ENCODE data around the gene GHR.

Gene GHR

DNA sequence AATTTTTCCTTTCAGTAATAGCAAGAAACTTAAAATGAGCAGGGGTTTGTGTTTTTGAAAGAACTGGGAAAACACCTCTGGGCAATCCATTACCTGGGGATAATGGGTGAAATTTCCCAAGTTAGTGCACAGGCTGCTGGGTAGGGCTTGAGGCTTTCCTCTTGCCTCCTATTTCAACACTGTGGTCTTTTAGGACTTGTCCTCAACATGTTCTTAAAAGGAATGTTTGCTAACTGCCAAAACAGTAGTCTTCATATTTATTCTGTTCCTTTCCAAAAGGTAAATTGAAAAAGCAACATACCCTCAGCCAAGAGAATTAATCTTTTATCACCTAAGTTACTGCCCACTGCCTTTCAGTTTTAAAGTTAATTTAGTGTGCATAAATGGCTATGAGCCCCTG, 175.1 kb downstream of the GHR start:
- DNase-seq: no peak
- no peaks in the 10 kb centered on the region for H3K27me3 ChIP-seq (replicated peaks)
- H3K36me3 ChIP-seq (replicated peaks): no peaks in the 10 kb centered on the region
- TF ChIP-seq, protein P1, sequence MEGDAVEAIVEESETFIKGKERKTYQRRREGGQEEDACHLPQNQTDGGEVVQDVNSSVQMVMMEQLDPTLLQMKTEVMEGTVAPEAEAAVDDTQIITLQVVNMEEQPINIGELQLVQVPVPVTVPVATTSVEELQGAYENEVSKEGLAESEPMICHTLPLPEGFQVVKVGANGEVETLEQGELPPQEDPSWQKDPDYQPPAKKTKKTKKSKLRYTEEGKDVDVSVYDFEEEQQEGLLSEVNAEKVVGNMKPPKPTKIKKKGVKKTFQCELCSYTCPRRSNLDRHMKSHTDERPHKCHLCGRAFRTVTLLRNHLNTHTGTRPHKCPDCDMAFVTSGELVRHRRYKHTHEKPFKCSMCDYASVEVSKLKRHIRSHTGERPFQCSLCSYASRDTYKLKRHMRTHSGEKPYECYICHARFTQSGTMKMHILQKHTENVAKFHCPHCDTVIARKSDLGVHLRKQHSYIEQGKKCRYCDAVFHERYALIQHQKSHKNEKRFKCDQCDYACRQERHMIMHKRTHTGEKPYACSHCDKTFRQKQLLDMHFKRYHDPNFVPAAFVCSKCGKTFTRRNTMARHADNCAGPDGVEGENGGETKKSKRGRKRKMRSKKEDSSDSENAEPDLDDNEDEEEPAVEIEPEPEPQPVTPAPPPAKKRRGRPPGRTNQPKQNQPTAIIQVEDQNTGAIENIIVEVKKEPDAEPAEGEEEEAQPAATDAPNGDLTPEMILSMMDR (IDR thresholded peaks at IDR 0.05; ENCODE audit: low read depth, low read length, missing control alignments): no peak
- H3K4me3 ChIP-seq (ENCODE audit: low read depth, low read length): no peak overlapping the region
- H3K27ac ChIP-seq: no peak overlapping the region
- in situ Hi-C loops (cut with HindIII; ENCODE audit: low pct_ligation_motif_present, low sequenced_read_pairs): no loop called here

DNA sequence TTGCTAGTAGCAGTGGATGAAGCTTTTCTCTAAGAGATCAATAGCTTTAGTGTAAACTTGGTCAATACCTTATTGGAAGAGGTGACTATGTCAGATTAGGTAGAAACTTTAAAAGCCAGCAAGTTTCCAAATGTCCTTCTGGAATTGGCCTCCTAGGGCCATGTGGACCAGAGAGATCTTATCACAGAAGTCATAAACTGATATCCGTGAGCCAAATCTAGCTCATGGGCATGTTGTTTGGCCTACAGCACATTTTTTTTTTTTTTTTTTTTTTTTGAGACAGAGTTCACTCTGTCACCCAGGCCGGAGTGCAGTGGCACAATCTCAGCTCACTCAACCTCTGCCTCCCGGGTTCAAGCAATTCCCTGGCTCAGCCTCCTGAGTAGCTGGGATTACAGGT, 175.9 kb downstream of the GHR start:
- TF ChIP-seq, protein P1 (IDR thresholded peaks at IDR 0.05; ENCODE audit: low read depth, low read length, missing control alignments): no peak
- in situ Hi-C loops (cut with HindIII; ENCODE audit: low pct_ligation_motif_present, low sequenced_read_pairs): no loop called here
- no peak for DNase-seq
- Histone ChIP-seq H3K27me3 (replicated peaks) (no peaks in the 10 kb centered on the region), H3K27ac (no peak overlapping the region), H3K4me3 (ENCODE audit: low read depth, low read length) (no peak overlapping the region), H3K36me3 (replicated peaks) (no peaks in the 10 kb centered on the region)

DNA sequence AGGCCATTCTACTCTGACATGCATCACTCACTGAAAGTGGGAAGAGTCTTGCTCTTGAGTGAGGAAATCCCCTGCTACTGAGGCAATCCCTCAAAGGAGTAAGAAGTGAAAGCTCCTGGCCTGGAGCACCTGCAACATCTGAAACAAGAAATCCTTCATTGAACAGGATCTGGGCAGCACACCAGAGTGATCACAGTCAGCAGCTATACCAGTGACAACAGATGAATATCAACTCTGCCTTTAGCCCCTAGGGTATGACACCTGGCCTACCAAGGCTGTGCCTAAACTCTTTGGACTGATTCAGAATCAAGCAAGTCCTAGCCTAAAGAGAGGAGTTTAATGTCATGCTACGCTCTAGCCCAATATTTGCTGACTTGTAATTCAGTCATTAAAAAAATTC, 177.2 kb downstream of the GHR start:
- Histone ChIP-seq H3K27ac (no peak overlapping the region), H3K4me3 (ENCODE audit: low read depth, low read length) (no peak overlapping the region), H3K36me3 (replicated peaks) (no peaks in the 10 kb centered on the region), H3K27me3 (replicated peaks) (no peaks in the 10 kb centered on the region)
- no peak for DNase-seq
- TF ChIP-seq, protein P1 (IDR thresholded peaks at IDR 0.05; ENCODE audit: low read depth, low read length, missing control alignments): no peak
- in situ Hi-C loops (cut with HindIII; ENCODE audit: low pct_ligation_motif_present, low sequenced_read_pairs): no loop called here

DNA sequence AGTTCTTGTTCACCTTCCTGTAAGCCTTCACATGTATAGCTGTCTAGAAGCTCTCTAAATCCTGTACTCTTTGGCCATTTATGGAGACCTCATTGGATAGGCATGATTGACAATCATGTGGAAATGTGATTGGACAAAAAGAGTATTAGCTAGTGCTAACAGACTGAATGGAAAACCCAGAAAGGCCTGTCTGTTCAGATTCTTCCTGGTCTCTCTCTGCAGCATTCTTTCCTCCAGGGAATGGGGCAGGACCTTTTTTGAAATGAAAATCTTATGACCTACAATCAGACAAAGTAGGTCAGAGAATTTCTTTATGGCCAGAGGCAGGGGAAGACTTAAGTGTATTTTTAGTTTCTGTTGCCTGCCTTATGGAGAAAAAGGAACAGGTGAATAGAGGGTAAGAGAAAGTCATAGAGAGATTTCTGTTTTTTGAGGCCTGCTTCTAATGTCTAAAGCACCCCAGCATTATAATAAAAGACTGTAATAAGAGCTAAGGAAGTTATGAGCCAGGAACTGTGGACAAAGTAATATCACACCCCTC, 181.0 kb downstream of the GHR start:
- no peak overlapping the region for H3K27ac ChIP-seq
- no peaks in the 10 kb centered on the region for H3K36me3 ChIP-seq (replicated peaks)
- in situ Hi-C loops (cut with HindIII; ENCODE audit: low pct_ligation_motif_present, low sequenced_read_pairs): no loop called here
- H3K4me3 ChIP-seq (ENCODE audit: low read depth, low read length): no peak overlapping the region
- DNase-seq: no peak
- no peaks in the 10 kb centered on the region for H3K27me3 ChIP-seq (replicated peaks)
- TF ChIP-seq, protein P1 (IDR thresholded peaks at IDR 0.05; ENCODE audit: low read depth, low read length, missing control alignments): no peak

DNA sequence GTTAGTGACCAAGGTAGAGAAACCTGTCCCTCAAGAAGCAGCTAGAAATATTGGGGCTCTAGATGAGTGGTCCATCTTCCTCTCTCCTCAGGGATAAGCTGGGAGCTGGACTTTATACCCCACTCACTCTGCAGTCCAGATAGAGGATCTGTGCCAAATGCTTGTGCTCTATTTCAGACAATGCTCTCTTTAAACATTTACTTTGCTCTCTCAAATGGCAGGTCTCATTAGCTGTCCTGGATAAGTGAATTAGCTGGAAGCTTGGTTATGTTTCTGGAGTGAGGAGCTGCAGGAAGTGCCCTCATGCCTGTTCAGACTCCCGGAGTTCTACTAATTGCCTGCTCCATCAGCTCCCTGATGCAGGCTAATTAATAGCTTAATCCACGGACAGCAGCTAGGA, 182.3 kb downstream of the GHR start:
- Histone ChIP-seq H3K27ac (no peak overlapping the region), H3K4me3 (ENCODE audit: low read depth, low read length) (no peak overlapping the region), H3K27me3 (replicated peaks) (no peaks in the 10 kb centered on the region), H3K36me3 (replicated peaks) (no peaks in the 10 kb centered on the region)
- in situ Hi-C loops (cut with HindIII; ENCODE audit: low pct_ligation_motif_present, low sequenced_read_pairs): no loop called here
- no peak for DNase-seq
- TF ChIP-seq, protein P1 (IDR thresholded peaks at IDR 0.05; ENCODE audit: low read depth, low read length, missing control alignments): no peak

DNA sequence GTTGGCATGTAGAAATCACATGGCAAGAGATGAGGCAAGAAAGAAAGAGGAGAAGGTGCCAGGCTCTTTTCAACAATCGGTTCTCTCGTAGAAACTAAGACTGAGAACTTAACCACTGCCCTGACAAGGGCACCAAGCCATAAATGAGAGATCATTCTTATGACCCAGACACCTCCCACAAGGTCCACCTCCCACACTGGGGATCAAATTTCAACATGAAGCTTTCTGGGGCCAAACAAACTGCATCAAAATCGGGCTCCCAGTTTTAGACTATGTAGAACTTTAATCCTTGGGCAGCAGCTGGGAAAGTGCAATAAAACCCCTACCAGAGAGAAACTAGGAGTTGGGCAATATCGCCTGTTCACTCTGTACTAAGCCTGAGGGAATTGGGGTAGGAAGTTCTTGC, 183.2 kb downstream of the GHR start:
- Histone ChIP-seq H3K36me3 (replicated peaks) (no peaks in the 10 kb centered on the region), H3K27me3 (replicated peaks) (no peaks in the 10 kb centered on the region), H3K4me3 (ENCODE audit: low read depth, low read length) (no peak overlapping the region), H3K27ac (no peak overlapping the region)
- TF ChIP-seq, protein P1 (IDR thresholded peaks at IDR 0.05; ENCODE audit: low read depth, low read length, missing control alignments): no peak
- DNase-seq: no peak
- in situ Hi-C loops (cut with HindIII; ENCODE audit: low pct_ligation_motif_present, low sequenced_read_pairs): no loop called here
